KMS-11 (cell line): Measurements from ENCODE around the gene FSIP1.

ENCODE experiments used
- H2AFZ ChIP-seq: fragments of 200-600 bp; sonication (generic); 2 replicates; pipeline ENCODE4 v1.6.1; 2016; ENCODE audit warnings: antibody characterized with exemption, mixed run types, low read depth
- H3K27ac ChIP-seq: fragments of 200-600 bp; sonication (generic); 2 replicates; pipeline ENCODE4 v1.6.1; 2016; ENCODE audit warnings: mild to moderate bottlenecking, mixed run types
- H3K27me3 ChIP-seq: fragments of 200-600 bp; sonication (generic); 2 replicates; pipeline ENCODE4 v1.6.1; 2017; ENCODE audit warnings: mild to moderate bottlenecking, low read depth, mixed run types, moderate library complexity; ENCODE audit not compliant: insufficient read depth
- H3K36me3 ChIP-seq: fragments of 200-600 bp; sonication (generic); 2 replicates; pipeline ENCODE4 v1.6.1; 2017; ENCODE audit warnings: mild to moderate bottlenecking, mixed run types; ENCODE audit not compliant: insufficient read depth
- H3K4me1 ChIP-seq: fragments of 200-600 bp; sonication (generic); 2 replicates; pipeline ENCODE4 v1.6.1; 2016; ENCODE audit warnings: mild to moderate bottlenecking, low read depth, mixed run types; ENCODE audit not compliant: poor library complexity, severe bottlenecking
- H3K4me2 ChIP-seq: fragments of 200-600 bp; sonication (generic); 2 replicates; pipeline ENCODE4 v1.7.0; 2016; ENCODE audit warnings: mild to moderate bottlenecking, mixed run types
- H3K4me3 ChIP-seq: fragments of 200-600 bp; sonication (generic); IDR thresholded peaks from 2 replicates; pipeline ENCODE4 v1.6.1; 2017; ENCODE audit warnings: low read depth, low read length, mixed read lengths; ENCODE audit not compliant: insufficient read depth
- H3K79me2 ChIP-seq: fragments of 200-600 bp; sonication (generic); 2 replicates; pipeline ENCODE4 v1.6.1; 2016; ENCODE audit warnings: low read depth, mixed run types; ENCODE audit not compliant: insufficient read depth
- H3K9ac ChIP-seq: fragments of 200-600 bp; sonication (generic); 2 replicates; pipeline ENCODE4 v1.6.1; 2016; ENCODE audit warnings: mild to moderate bottlenecking, mixed run types
- H4K20me1 ChIP-seq: fragments of 200-600 bp; sonication (generic); 2 replicates; pipeline ENCODE4 v1.6.1; 2016; ENCODE audit warnings: mild to moderate bottlenecking, mixed run types; ENCODE audit not compliant: insufficient read depth
- TF ChIP-seq, protein P1 (sequence below): fragments of 200-600 bp; sonication (generic); conservative IDR thresholded peaks from 2 replicates; pipeline ENCODE4 v1.6.1; 2017; ENCODE audit warnings: low read depth, mild to moderate bottlenecking, antibody characterized with exemption, low read length, moderate library complexity, mixed read lengths

FSIP1 gene

GRCh38 chr15:39579487-39580116, 203.0 kb downstream of the FSIP1 start:
- Histone ChIP-seq H4K20me1 (no peaks in the 10 kb centered on the region), H3K27ac (no peak overlapping the region), H3K9ac (no peak overlapping the region)

DNA sequence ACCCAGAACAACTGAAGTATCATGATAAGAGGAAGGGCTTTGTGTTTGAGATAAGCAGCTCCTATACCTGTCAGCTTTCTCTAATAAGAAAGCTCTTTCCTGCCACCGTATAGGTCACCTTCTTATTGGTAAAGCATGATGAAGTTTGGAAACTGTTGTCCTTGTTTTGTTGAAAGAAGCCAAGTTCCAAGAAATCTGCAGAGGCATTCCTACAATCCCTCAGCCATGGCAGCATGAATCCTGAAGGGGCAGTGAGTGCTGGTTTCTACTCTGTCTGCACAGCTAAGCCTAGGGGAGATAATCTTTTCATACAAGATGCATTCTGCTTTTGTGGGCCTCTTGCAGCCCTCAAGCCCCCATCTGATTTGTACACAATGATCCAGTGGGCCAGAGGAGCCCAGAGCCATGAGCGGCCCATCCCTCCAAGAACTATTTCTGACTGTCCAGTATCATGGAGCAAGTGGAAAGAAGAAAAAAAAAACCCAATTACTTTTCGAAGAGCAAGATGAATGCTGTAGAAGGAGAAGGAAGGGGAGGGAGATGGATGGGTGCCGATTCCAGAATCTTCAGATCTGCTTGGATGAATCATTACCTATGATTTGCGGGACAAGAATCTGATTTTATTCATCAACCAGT, 203.7 kb downstream of the FSIP1 start:
- H3K4me2 ChIP-seq = no peak overlapping the region
- H3K36me3 ChIP-seq = no peaks in the 10 kb centered on the region
- no peaks in the 10 kb centered on the region for H3K79me2 ChIP-seq
- H2AFZ ChIP-seq = no peak overlapping the region
- H3K4me1 ChIP-seq = no peaks in the 10 kb centered on the region
- no peaks in the 10 kb centered on the region for H4K20me1 ChIP-seq
- peaks cover 11% of the 10 kb centered on the region for H3K27me3 ChIP-seq
- no peak overlapping the region for H3K27ac ChIP-seq
- H3K4me3 ChIP-seq = no peak overlapping the region
- TF ChIP-seq, protein P1, sequence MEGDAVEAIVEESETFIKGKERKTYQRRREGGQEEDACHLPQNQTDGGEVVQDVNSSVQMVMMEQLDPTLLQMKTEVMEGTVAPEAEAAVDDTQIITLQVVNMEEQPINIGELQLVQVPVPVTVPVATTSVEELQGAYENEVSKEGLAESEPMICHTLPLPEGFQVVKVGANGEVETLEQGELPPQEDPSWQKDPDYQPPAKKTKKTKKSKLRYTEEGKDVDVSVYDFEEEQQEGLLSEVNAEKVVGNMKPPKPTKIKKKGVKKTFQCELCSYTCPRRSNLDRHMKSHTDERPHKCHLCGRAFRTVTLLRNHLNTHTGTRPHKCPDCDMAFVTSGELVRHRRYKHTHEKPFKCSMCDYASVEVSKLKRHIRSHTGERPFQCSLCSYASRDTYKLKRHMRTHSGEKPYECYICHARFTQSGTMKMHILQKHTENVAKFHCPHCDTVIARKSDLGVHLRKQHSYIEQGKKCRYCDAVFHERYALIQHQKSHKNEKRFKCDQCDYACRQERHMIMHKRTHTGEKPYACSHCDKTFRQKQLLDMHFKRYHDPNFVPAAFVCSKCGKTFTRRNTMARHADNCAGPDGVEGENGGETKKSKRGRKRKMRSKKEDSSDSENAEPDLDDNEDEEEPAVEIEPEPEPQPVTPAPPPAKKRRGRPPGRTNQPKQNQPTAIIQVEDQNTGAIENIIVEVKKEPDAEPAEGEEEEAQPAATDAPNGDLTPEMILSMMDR = no peak
- no peak overlapping the region for H3K9ac ChIP-seq

More at GRCh38 chr15:39579487-39580116, 203.0 kb downstream of the FSIP1 start:
- Histone ChIP-seq H3K36me3 (no peaks in the 10 kb centered on the region), H2AFZ (peak overlapping the region; percentile 90; the same call in 1 of the 2 replicates), H3K4me2 (peak overlapping the region; percentile 14; the same call in 1 of the 2 replicates), H3K79me2 (no peaks in the 10 kb centered on the region), H3K27me3 (peaks cover 11% of the 10 kb centered on the region), H3K4me3 (no peak overlapping the region), H3K4me1 (no peaks in the 10 kb centered on the region)
- TF ChIP-seq, protein P1 = no peak

- Histone ChIP-seq H3K27ac (no peak overlapping the region), H2AFZ (no peak overlapping the region), H3K27me3 (no peaks in the 10 kb centered on the region; the same call in 1 of the 2 replicates), H3K9ac (no peak overlapping the region), H3K4me2 (no peak overlapping the region), H3K79me2 (no peaks in the 10 kb centered on the region), H3K4me1 (no peaks in the 10 kb centered on the region), H4K20me1 (no peaks in the 10 kb centered on the region), H3K36me3 (no peaks in the 10 kb centered on the region), H3K4me3 (no peak overlapping the region)
- TF ChIP-seq, protein P1 = no peak
These were observed 207.5 kb downstream of the FSIP1 start for GRCh38 chr15:39575180-39575579.

- TF ChIP-seq, protein P1 = no peak
- Histone ChIP-seq H3K4me1 (no peaks in the 10 kb centered on the region), H3K9ac (no peak overlapping the region), H3K4me3 (no peak overlapping the region), H3K79me2 (no peaks in the 10 kb centered on the region), H3K27ac (no peak overlapping the region), H3K27me3 (no peaks in the 10 kb centered on the region), H3K36me3 (no peaks in the 10 kb centered on the region), H3K4me2 (no peak overlapping the region), H2AFZ (no peak overlapping the region), H4K20me1 (no peaks in the 10 kb centered on the region)
These were observed 208.2 kb downstream of the FSIP1 start for GRCh38 chr15:39574427-39574826.
